ENCODE results near the gene CDK14.

- TF ChIP-seq CTCF (IDR thresholded peaks at IDR 0.05; ENCODE audit: poor library complexity, severe bottlenecking) (no peak), TAF1 (IDR thresholded peaks at IDR 0.05; ENCODE audit: low read depth) (no peak), RAD21 (conservative IDR thresholded peaks at IDR 0.05) (no peak), EZH2 (IDR thresholded peaks at IDR 0.05; ENCODE audit: borderline replicate concordance, insufficient read depth, low read length, poor library complexity, severe bottlenecking) (no peak)
These were observed 132.4 kb downstream of the CDK14 start for GRCh38 chr7:90728568-90728967.
